ENCODE data around the gene FOXRED2. TPM values are rescaled to one million over a fixed set of nuclear protein-coding genes. Genes with fewer than 3 reads are reported as not detected.

Gene FOXRED2
- total and polyA plus RNA-seq, 2 of the 4 experiments (the other 2 are of a cell fraction), result 1.6 to 4.0 TPM

DNA sequence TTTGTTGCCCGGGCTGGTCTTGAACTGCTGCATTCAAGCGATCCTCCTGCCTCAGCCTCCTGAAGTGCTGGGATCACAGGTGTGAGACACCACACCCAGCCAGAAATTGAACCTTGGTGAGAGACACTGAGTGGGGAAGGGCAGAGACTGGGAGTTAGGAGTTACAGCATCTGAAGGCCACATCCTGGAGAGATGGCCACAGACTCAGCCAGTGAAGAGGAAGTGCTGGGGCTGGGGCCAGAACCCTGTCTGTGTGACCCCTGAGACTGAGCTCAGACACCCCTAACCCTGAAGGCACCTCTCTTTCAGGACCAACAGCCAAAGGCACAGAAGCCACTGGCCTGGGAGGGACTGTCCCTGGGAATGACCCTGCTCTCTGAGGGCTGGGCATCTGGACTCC, 59.2 kb downstream of the FOXRED2 start:
- Histone ChIP-seq H2AFZ (replicated peaks; ENCODE audit: low read length, poor library complexity) (no peak overlapping the region), H3K9me1 (ENCODE audit: insufficient read depth, low read length) (peaks cover 4% of the 10 kb centered on the region; the same call in 1 of the 2 replicates), H2BK15ac (ENCODE audit: low read depth, low read length) (peak overlapping the region; percentile 30; the same call in 2 of the 3 replicates), H3K4ac (ENCODE audit: low read depth, low read length) (peak overlapping the region; percentile 66), H3K4me3 (ENCODE audit: insufficient read depth, low read depth, low read length) (no peak overlapping the region), H3K27ac (ENCODE audit: insufficient read depth, low read length) (no peak overlapping the region), H3K56ac (ENCODE audit: extremely low read depth, insufficient read depth, low read length) (no peak overlapping the region), H3K36me3 (ENCODE audit: control insufficient read depth, insufficient read depth, low read length) (no peaks in the 10 kb centered on the region), H4K20me1 (ENCODE audit: insufficient read depth, low read length) (no peaks in the 10 kb centered on the region; the same call in 1 of the 2 replicates), H2AK9ac (replicated peaks; ENCODE audit: low read depth, low read length, poor library complexity) (peak overlapping the region; percentile 68), H2BK20ac (ENCODE audit: low read depth, low read length) (peak overlapping the region; percentile 50; the same call in 1 of the 2 replicates), H3K27me3 (ENCODE audit: control insufficient read depth, insufficient read depth, low read length) (no peaks in the 10 kb centered on the region), H3K4me1 (ENCODE audit: control insufficient read depth, insufficient read depth, low read length) (peaks cover 11% of the 10 kb centered on the region), H3K18ac (ENCODE audit: low read depth, low read length) (no peak overlapping the region), H3K79me1 (ENCODE audit: low read depth in 1 of 2, low read length in 2 of 2) (peaks cover 0 to 18% of the 10 kb centered on the region in 2 experiments; a peak in 3 of 4 replicates), H3K9ac (ENCODE audit: low read depth, low read length) (no peak overlapping the region), H3K4me2 (ENCODE audit: low read depth, low read length) (no peak overlapping the region), H3K14ac (replicated peaks; ENCODE audit: low read depth, low read length) (no peak overlapping the region), H4K91ac (ENCODE audit: insufficient read depth, low read depth, low read length) (peak overlapping the region; percentile 31), H4K5ac (ENCODE audit: low read depth, low read length) (no peak overlapping the region), H3K23ac (ENCODE audit: low read depth, low read length) (no peak overlapping the region), H2AK5ac (ENCODE audit: low read depth, low read length) (peak overlapping the region; percentile 95), H2BK5ac (ENCODE audit: low read depth, low read length, poor library complexity, severe bottlenecking) (no peak overlapping the region), H4K8ac (ENCODE audit: low read depth in 2 of 2, low read length in 2 of 2) (no peak overlapping the region; a peak in 1 of 4 replicates), H2BK120ac (ENCODE audit: low read depth, low read length) (peak overlapping the region; percentile 49), H3K9me3 (ENCODE audit: control insufficient read depth, insufficient read depth, low read length) (peaks cover 4% of the 10 kb centered on the region; the same call in 1 of the 2 replicates)
- BruUV-seq (replicated peaks), result no TSS peak
- dilution Hi-C loops (cut with HindIII; ENCODE audit: low sequenced_read_pairs, unreplicated experiment) (no loop called here), intact Hi-C loops (cut with micrococcal nuclease) (no loop called here), in situ Hi-C loops (cut with MboI; ENCODE audit: low sequenced_read_pairs) (no loop called here)
- no CpG with 5 or more reads among the region's 2 CpGs for WGBS, 2 experiments (ENCODE audit: extremely low coverage in 2 of 2, insufficient read length in 1 of 2)
- ChIA-PET POLR2A (ENCODE audit: unreplicated experiment) (no interaction called here), CTCF (no interaction called here)
- no peak for TF ChIP-seq USF2 (IDR thresholded peaks at IDR 0.05; ENCODE audit: low read depth, low read length)
- TF ChIP-seq ELK1 (IDR thresholded peaks at IDR 0.05; ENCODE audit: borderline replicate concordance, low read depth, low read length), result no peak
- TF ChIP-seq BHLHE40 (IDR thresholded peaks at IDR 0.05; ENCODE audit: low read depth, low read length), result no peak
- no peak for TF ChIP-seq CHD1 (IDR thresholded peaks at IDR 0.05; ENCODE audit: low read depth, low read length)
- TF ChIP-seq MAFK (IDR thresholded peaks at IDR 0.05; ENCODE audit: low read depth, low read length), result no peak
- no peak for TF ChIP-seq SMC3 (IDR thresholded peaks at IDR 0.05; ENCODE audit: low read depth, low read length)
- no peak for TF ChIP-seq RFX5 (IDR thresholded peaks at IDR 0.05; ENCODE audit: low read depth, low read length)
- no peak for TF ChIP-seq MXI1 (IDR thresholded peaks at IDR 0.05; ENCODE audit: borderline replicate concordance, low read depth, low read length)
- TF ChIP-seq CEBPB (IDR thresholded peaks at IDR 0.05; ENCODE audit: low read depth, low read length), result no peak
- ATAC-seq (ENCODE audit: low read depth) (no peak), DNase-seq (no peak)
